GM12891 (cell line): ENCODE results near the gene ZNF550.

Source experiments
- PAX5 ChIP-seq: IDR thresholded peaks from 2 replicates; pipeline ENCODE4 v1.6.1; 2011; ENCODE audit warnings: low read length, moderate library complexity, mild to moderate bottlenecking; ENCODE audit not compliant: insufficient read depth, severe bottlenecking
- POLR2A ChIP-seq: IDR thresholded peaks from 2 replicates; pipeline ENCODE4 v1.6.1; 2011; ENCODE audit warnings: low read depth, low read length, control low read depth
- POLR2AphosphoS5 ChIP-seq: IDR thresholded peaks from 2 replicates; pipeline ENCODE4 v1.6.1; 2011; ENCODE audit warnings: low read depth, low read length, control low read depth
- TAF1 ChIP-seq: IDR thresholded peaks from 2 replicates; pipeline ENCODE4 v1.6.1; 2011; ENCODE audit warnings: low read depth, low read length, control low read depth

- TF ChIP-seq POLR2AphosphoS5 (no peak), POLR2A (no peak), TAF1 (no peak), PAX5 (no peak)
These were observed 39.7 kb upstream of the ZNF550 start for GRCh38 chr19:57599377-57599760.
